MM.1S (cell line): ENCODE results near the gene TEX10.
A peak's percentile ranks its signal among the peaks of the same experiment; 100 is the strongest.

Experiments
- DNase-seq: peaks from one replicate; pipeline ENCODE4 v3.0.0-alpha.2; 2015
- H2AFZ ChIP-seq: fragments of 300-600 bp; sonication (generic); 2 replicates; pipeline ENCODE4 v1.6.0; 2016; ENCODE audit warnings: antibody characterized with exemption, low read length
- H3F3A ChIP-seq: fragments of 300-600 bp; sonication (generic); 2 replicates; pipeline ENCODE4 v1.6.1; 2016; ENCODE audit warnings: mild to moderate bottlenecking, antibody characterized with exemption, low read length, moderate library complexity, mixed read lengths; ENCODE audit not compliant: insufficient read depth
- H3K27ac ChIP-seq: fragments of 300-600 bp; sonication (generic); 2 replicates; pipeline ENCODE4 v1.5.1; 2016; ENCODE audit warnings: mild to moderate bottlenecking, low read length
- H3K27me3 ChIP-seq: fragments of 300-600 bp; sonication (generic); replicated peaks from 2 replicates; pipeline ENCODE4 v1.6.0; 2016; ENCODE audit warnings: low read length; ENCODE audit not compliant: insufficient read depth
- H3K36me3 ChIP-seq: fragments of 300-600 bp; sonication (generic); replicated peaks from 2 replicates; pipeline ENCODE4 v1.6.1; 2016; ENCODE audit warnings: mild to moderate bottlenecking, low read length, mixed read lengths; ENCODE audit not compliant: insufficient read depth
- H3K4me1 ChIP-seq: fragments of 300-600 bp; sonication (generic); 2 replicates; pipeline ENCODE4 v1.6.1; 2016; ENCODE audit warnings: low read length, mixed read lengths
- H3K4me2 ChIP-seq: fragments of 300-600 bp; sonication (generic); 2 replicates; pipeline ENCODE4 v1.6.0; 2016; ENCODE audit warnings: low read depth, low read length
- H3K4me3 ChIP-seq: fragments of 300-600 bp; sonication (generic); 2 replicates; pipeline ENCODE4 v1.5.1; 2016; ENCODE audit warnings: low read length, mixed read lengths
- H3K79me2 ChIP-seq: fragments of 300-600 bp; sonication (generic); 2 replicates; pipeline ENCODE4 v1.6.1; 2016; ENCODE audit warnings: mixed run types, low read length, mixed read lengths
- H3K9ac ChIP-seq: fragments of 300-600 bp; sonication (generic); 2 replicates; pipeline ENCODE4 v1.6.1; 2016; ENCODE audit warnings: low read length, mixed read lengths
- H3K9me2 ChIP-seq: fragments of 300-600 bp; sonication (generic); replicated peaks from 2 replicates; pipeline ENCODE4 v1.6.1; 2016; ENCODE audit warnings: mild to moderate bottlenecking, low read length, mixed read lengths; ENCODE audit not compliant: insufficient read depth
- H3K9me3 ChIP-seq: fragments of 300-600 bp; sonication (generic); replicated peaks from 2 replicates; pipeline ENCODE4 v1.6.1; 2016; ENCODE audit warnings: mild to moderate bottlenecking, low read length, mixed read lengths; ENCODE audit not compliant: insufficient read depth
- H4K20me1 ChIP-seq: fragments of 300-600 bp; sonication (generic); 2 replicates; pipeline ENCODE4 v1.6.1; 2016; ENCODE audit warnings: mild to moderate bottlenecking, low read length, moderate library complexity, mixed read lengths; ENCODE audit not compliant: insufficient read depth
- CTCF ChIP-seq: fragments of 300-600 bp; sonication (generic); IDR thresholded peaks from 2 replicates; pipeline ENCODE4 v1.5.1; 2016; ENCODE audit warnings: antibody characterized with exemption, low read length, mixed read lengths
- EZH2 ChIP-seq: fragments of 300-600 bp; sonication (generic); optimal IDR thresholded peaks from 2 replicates; pipeline ENCODE3; 2017; ENCODE audit warnings: low read depth, mild to moderate bottlenecking, antibody characterized with exemption, low read length, mixed read lengths
- EZH2phosphoT487 ChIP-seq: fragments of 300-600 bp; sonication (generic); IDR thresholded peaks from 2 replicates; pipeline ENCODE4 v1.6.1; 2018; ENCODE audit warnings: antibody characterized with exemption, low read length

Gene TEX10

GRCh38 chr9:100352727-100353505 is at the start of gene TEX10:
Gene TEX10 (minus strand): TSS chr9:100352942. CDS start chr9:100349363, 3,579 bp downstream.
- Histone ChIP-seq H3F3A (no peaks in the 10 kb centered on the region), H3K4me1 (peaks cover 17% of the 10 kb centered on the region; the same call in 1 of the 2 replicates), H2AFZ (peak within 1 kb of the TSS; percentile 74), H4K20me1 (peaks cover 11% of the 10 kb centered on the region; the same call in 1 of the 2 replicates), H3K27me3 (no peaks in the 10 kb centered on the region), H3K4me2 (peak within 1 kb of the TSS; percentile 96), H3K9me2 (no peaks in the 10 kb centered on the region), H3K79me2 (peaks cover 48% of the 10 kb centered on the region), H3K36me3 (0 out of 2 replicates have a peak, but pooled peaks cover 1% of the 10 kb centered on the region), H3K4me3 (peak within 1 kb of the TSS; percentile 86), H3K9me3 (no peaks in the 10 kb centered on the region), H3K27ac (peak within 1 kb of the TSS; percentile 39; the same call in 1 of the 2 replicates), H3K9ac (peak within 1 kb of the TSS; percentile 82)
- DNase-seq, result peak; percentile 90
- TF ChIP-seq EZH2 (no peak), CTCF (no peak), EZH2phosphoT487 (no peak)

- Histone ChIP-seq H3K27me3 (no peaks in the 10 kb centered on the region), H4K20me1 (no peaks in the 10 kb centered on the region), H3K9ac (no peak overlapping the region), H3K9me2 (no peaks in the 10 kb centered on the region), H3K9me3 (no peaks in the 10 kb centered on the region), H3K36me3 (no peaks in the 10 kb centered on the region), H3F3A (no peaks in the 10 kb centered on the region), H3K4me2 (no peak overlapping the region), H3K27ac (no peak overlapping the region), H2AFZ (no peak overlapping the region), H3K79me2 (no peaks in the 10 kb centered on the region), H3K4me1 (no peaks in the 10 kb centered on the region), H3K4me3 (no peak overlapping the region)
- no peak for TF ChIP-seq EZH2
- TF ChIP-seq CTCF, result no peak
- TF ChIP-seq EZH2phosphoT487, result no peak
- DNase-seq, result no peak
Observed at GRCh38 chr9:100401042-100401441, 48.3 kb upstream of the TEX10 start.

- Histone ChIP-seq H3K27ac (no peak overlapping the region), H2AFZ (no peak overlapping the region), H4K20me1 (no peaks in the 10 kb centered on the region), H3K36me3 (no peaks in the 10 kb centered on the region), H3K4me2 (no peak overlapping the region), H3K4me3 (no peak overlapping the region), H3K79me2 (no peaks in the 10 kb centered on the region), H3K4me1 (no peaks in the 10 kb centered on the region), H3K9me2 (no peaks in the 10 kb centered on the region), H3F3A (no peaks in the 10 kb centered on the region), H3K9me3 (no peaks in the 10 kb centered on the region), H3K27me3 (no peaks in the 10 kb centered on the region), H3K9ac (no peak overlapping the region)
- DNase-seq, result no peak
- no peak for TF ChIP-seq EZH2
- no peak for TF ChIP-seq EZH2phosphoT487
- no peak for TF ChIP-seq CTCF
Observed at GRCh38 chr9:100397529-100398266, 45.0 kb upstream of the TEX10 start.
